Endodermal cell (in vitro differentiated cells): Measurements from ENCODE around the gene EFNA2. TPM values are rescaled to one million over a fixed set of nuclear protein-coding genes. Genes with fewer than 3 reads are reported as not detected.
A peak's percentile ranks its signal among the peaks of the same experiment; 100 is the strongest.

ENCODE experiments used
- DNase-seq: peaks from one replicate; pipeline ENCODE4 v3.0.0-alpha.2; 2017
- H3K27ac ChIP-seq: 2 replicates; pipeline ENCODE4 v1.5.1; 2013; ENCODE audit warnings: mild to moderate bottlenecking, low read depth, low read length, moderate library complexity
- H3K27me3 ChIP-seq: 2 replicates; pipeline ENCODE4 v1.6.1; 2013; ENCODE audit warnings: mild to moderate bottlenecking, low read length, moderate library complexity; ENCODE audit not compliant: insufficient read depth, control insufficient read depth, poor library complexity, severe bottlenecking
- H3K36me3 ChIP-seq: 2 replicates; pipeline ENCODE4 v1.7.0; 2013; ENCODE audit warnings: mild to moderate bottlenecking, low read length, moderate library complexity; ENCODE audit not compliant: control insufficient read depth, insufficient read depth
- H3K4me1 ChIP-seq: one replicate; pipeline ENCODE4 v1.7.0; 2013; ENCODE audit warnings: low read length; ENCODE audit not compliant: control insufficient read depth, insufficient read depth
- H3K4me3 ChIP-seq: 2 replicates; pipeline ENCODE4 v1.5.1; 2013; ENCODE audit warnings: mild to moderate bottlenecking, low read length, moderate library complexity
- H3K9ac ChIP-seq: 2 replicates; pipeline ENCODE4 v1.6.1; 2013; ENCODE audit warnings: mild to moderate bottlenecking, low read length, moderate library complexity; ENCODE audit not compliant: poor library complexity, severe bottlenecking; ENCODE audit errors: extremely low read depth
- H3K9me3 ChIP-seq: 2 replicates; pipeline ENCODE4 v1.6.1; 2013; ENCODE audit warnings: mild to moderate bottlenecking, low read length, moderate library complexity; ENCODE audit not compliant: control insufficient read depth
- H3K27ac Mint-ChIP-seq: 2 replicates; pipeline ENCODE4 v1.8.0; 2020; ENCODE audit warnings: mixed read lengths
- H3K27me3 Mint-ChIP-seq: 2 replicates; pipeline ENCODE4 v1.8.0; 2021; ENCODE audit warnings: mild to moderate bottlenecking, mixed read lengths; ENCODE audit not compliant: insufficient read depth
- H3K36me3 Mint-ChIP-seq: 2 replicates; pipeline ENCODE4 v1.8.0; 2020; ENCODE audit warnings: low read depth, mixed read lengths
- H3K4me1 Mint-ChIP-seq: 2 replicates; pipeline ENCODE4 v1.8.0; 2020; ENCODE audit warnings: mixed read lengths
- H3K4me3 Mint-ChIP-seq: 2 replicates; pipeline ENCODE4 v1.8.0; 2020; ENCODE audit warnings: mild to moderate bottlenecking, moderate library complexity, mixed read lengths
- H3K9me3 Mint-ChIP-seq: 2 replicates; pipeline ENCODE4 v1.8.0; 2020; ENCODE audit warnings: mild to moderate bottlenecking, mixed read lengths
- WGBS, 2 experiments: methylation state at CpG; one replicate each; pipeline versions ENCODE4 v1.1.5 to v1.1.7; 2013; ENCODE audit warnings: missing lambda C conversion rate in 2 of 2, mixed read lengths in 1 of 2; ENCODE audit not compliant: insufficient coverage in 1 of 2, insufficient read length in 1 of 2; 5-methylcytosine and 5-hydroxymethylcytosine counted together
- total RNA-seq, 2 donors: library from RNA; stranded (reverse); fragmentation: NEBNext Ultra II Directional in 1 of 2; extraction: Animal tissue kit (Norgen Biotek cat#: 25700) in 1 of 2; gene quantifications; 2 replicates in 1 of 2; 3 replicates in 1 of 2; pipeline ENCODE4 v1.2.1, GENCODE V29; 2021
- TF ChIP-seq, protein P1 (sequence below): fragments of 200-600 bp; sonication (generic); conservative IDR thresholded peaks from 2 replicates; pipeline ENCODE4 v1.5.0; 2021; ENCODE audit warnings: antibody characterized with exemption, mild to moderate bottlenecking

Gene EFNA2
- total RNA-seq, 2 donors from 2014 or later: 28.6 to 30.7 TPM

DNA sequence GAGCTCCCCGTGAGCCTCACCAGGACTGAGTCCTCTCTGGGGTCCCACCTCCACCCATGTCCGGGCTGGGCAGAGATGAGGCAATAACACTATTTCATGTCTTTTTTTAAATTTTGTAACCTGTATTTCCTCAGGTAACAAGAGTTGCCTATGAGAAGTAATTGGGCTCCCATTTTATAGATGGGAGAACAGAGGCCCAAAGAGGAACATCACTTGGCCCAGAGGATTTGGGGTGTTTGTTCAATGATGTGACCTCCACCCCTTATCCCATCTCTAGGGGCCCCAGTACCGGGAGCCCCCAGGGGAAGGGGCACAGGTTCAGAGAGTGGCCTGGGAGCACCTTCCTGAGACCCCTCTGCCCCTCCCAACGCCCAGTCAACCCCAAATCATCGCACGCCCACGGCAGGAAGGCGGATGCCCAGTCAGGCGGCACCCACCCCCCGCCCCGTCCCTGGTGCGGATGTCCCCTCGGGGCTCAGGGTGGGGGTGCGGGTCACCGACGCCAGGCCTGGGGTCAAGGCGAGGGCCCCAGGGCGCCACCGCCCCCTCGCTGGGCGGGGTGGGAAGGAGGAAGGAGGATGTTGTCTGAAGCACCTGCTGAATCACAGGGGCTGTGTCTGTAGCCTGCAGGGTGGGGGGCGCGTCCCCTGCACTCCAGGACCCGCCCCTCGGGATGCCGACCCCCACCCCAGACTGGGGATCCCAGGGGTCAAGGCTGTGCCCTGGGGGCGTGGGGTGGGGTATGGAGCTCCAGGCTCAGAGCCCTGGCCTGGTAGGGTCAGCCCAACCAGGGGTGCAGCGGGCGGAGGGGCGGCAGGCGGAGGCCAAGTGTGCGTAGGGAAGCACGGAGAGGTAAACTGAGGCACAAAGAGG lies 25.6 kb upstream of the EFNA2 start:
- Mint-ChIP-seq H3K4me1 (peaks cover 36% of the 10 kb centered on the region), H3K36me3 (peaks cover 32% of the 10 kb centered on the region)
- H3K27ac ChIP-seq: peak overlapping the region; percentile 86

DNA sequence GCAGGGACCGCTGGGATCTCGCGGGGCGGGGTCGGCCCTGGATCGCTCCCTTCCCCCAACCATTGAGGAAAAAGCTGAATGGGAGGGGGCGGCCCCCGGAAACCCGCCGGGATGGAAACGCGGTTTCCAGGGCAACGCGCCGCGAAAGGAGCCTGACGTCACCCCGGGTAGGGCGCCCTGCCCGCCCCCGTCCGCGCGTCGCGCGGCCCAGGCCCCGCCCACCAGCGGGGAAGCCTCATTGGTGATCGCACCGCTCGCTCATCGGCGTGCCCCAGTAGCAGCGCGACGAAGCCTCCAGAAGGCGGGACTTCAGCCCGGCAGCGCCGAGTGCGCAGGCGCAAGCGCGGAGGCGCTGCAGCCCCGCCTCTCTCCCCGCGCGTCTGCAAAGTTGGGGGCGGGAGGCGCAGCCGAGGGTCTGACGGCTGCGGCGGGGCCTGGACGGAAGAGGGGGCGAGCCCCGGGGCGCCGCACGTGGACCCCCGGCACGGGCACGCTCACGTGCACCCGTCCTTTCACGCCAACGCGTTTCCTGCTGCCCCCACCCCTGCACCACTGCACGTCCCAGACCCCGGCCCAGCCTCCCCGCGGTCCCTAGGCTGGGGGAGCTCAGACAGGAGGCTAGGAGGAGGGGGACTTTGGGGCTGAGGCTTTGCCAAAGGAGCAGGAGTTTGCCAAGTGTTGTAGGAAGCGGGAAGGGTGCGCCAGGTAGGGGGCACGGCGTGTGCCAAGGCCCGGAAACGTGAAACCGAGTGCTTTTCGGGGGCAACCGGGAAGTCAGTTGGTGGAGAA lies 24.7 kb upstream of the EFNA2 start:
- no peaks in the 10 kb centered on the region for H3K27me3 Mint-ChIP-seq
- TF ChIP-seq, protein P1, sequence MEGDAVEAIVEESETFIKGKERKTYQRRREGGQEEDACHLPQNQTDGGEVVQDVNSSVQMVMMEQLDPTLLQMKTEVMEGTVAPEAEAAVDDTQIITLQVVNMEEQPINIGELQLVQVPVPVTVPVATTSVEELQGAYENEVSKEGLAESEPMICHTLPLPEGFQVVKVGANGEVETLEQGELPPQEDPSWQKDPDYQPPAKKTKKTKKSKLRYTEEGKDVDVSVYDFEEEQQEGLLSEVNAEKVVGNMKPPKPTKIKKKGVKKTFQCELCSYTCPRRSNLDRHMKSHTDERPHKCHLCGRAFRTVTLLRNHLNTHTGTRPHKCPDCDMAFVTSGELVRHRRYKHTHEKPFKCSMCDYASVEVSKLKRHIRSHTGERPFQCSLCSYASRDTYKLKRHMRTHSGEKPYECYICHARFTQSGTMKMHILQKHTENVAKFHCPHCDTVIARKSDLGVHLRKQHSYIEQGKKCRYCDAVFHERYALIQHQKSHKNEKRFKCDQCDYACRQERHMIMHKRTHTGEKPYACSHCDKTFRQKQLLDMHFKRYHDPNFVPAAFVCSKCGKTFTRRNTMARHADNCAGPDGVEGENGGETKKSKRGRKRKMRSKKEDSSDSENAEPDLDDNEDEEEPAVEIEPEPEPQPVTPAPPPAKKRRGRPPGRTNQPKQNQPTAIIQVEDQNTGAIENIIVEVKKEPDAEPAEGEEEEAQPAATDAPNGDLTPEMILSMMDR: no peak
- peak overlapping the region; percentile 70 for H3K4me3 Mint-ChIP-seq
- no peaks in the 10 kb centered on the region for H3K9me3 Mint-ChIP-seq
- Histone ChIP-seq H3K9ac (peak overlapping the region; percentile 85), H3K27ac (peak overlapping the region; percentile 86), H3K9me3 (no peaks in the 10 kb centered on the region), H3K36me3 (peaks cover 22% of the 10 kb centered on the region), H3K4me3 (peak overlapping the region; percentile 84), H3K4me1 (peaks cover 22% of the 10 kb centered on the region), H3K27me3 (no peaks in the 10 kb centered on the region)
- WGBS, 2 experiments: 1% methylated on average over 29 to 83 of the region's 83 CpGs
- DNase-seq: peak; percentile 98
- peak overlapping the region; percentile 94 for H3K27ac Mint-ChIP-seq
- peaks cover 24% of the 10 kb centered on the region for H3K36me3 Mint-ChIP-seq
- H3K4me1 Mint-ChIP-seq: peaks cover 43% of the 10 kb centered on the region

More for the DNA sequence above, 25.6 kb upstream of the EFNA2 start:
- DNase-seq: no peak
- WGBS, 2 experiments: 37 to 38% methylated on average over 10 to 33 of the region's 33 CpGs
- no peak overlapping the region for H3K4me3 ChIP-seq
- TF ChIP-seq, protein P1: no peak
- no peaks in the 10 kb centered on the region for H3K9me3 Mint-ChIP-seq
- H3K9ac ChIP-seq: peak overlapping the region; percentile 26
- peak overlapping the region; percentile 90 for H3K27ac Mint-ChIP-seq
- peaks cover 17% of the 10 kb centered on the region for H3K4me1 ChIP-seq
- no peaks in the 10 kb centered on the region for H3K27me3 Mint-ChIP-seq
- peaks cover 31% of the 10 kb centered on the region for H3K36me3 ChIP-seq
- H3K9me3 ChIP-seq: no peaks in the 10 kb centered on the region
- no peaks in the 10 kb centered on the region for H3K27me3 ChIP-seq
- peak overlapping the region; percentile 70 for H3K4me3 Mint-ChIP-seq

DNA sequence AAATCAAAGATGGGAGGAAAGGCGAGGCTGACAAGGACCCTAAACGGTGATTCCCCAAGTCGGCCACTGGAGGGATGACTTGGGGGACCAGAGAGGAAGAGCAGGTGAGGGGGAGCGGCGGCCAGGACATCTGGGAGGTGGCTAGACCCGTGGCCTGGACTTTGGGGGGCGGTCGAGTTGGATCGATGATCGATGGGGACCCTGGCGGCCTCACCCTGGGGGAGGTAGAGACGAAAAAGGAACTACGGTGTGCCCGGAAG lies 24.2 kb upstream of the EFNA2 start:
- Mint-ChIP-seq H3K36me3 (peaks cover 19% of the 10 kb centered on the region), H3K9me3 (no peaks in the 10 kb centered on the region), H3K4me1 (peaks cover 43% of the 10 kb centered on the region), H3K27ac (peak overlapping the region; percentile 94), H3K27me3 (no peaks in the 10 kb centered on the region), H3K4me3 (peak overlapping the region; percentile 70)
- TF ChIP-seq, protein P1: peak; percentile 57
- Histone ChIP-seq H3K9ac (peak overlapping the region; percentile 85), H3K27me3 (no peaks in the 10 kb centered on the region), H3K36me3 (peaks cover 20% of the 10 kb centered on the region), H3K27ac (peak overlapping the region; percentile 81), H3K4me3 (peak overlapping the region; percentile 84), H3K4me1 (peaks cover 24% of the 10 kb centered on the region), H3K9me3 (no peaks in the 10 kb centered on the region)
- WGBS, 2 experiments: 25 to 32% methylated on average over 13 to 14 of the region's 14 CpGs
- DNase-seq: peak; percentile 82
